Umbilical cord (tissue), 2 donors: Measurements from ENCODE around the gene CPNE1. TPM values are rescaled to one million over a fixed set of nuclear protein-coding genes. Genes with fewer than 3 reads are reported as not detected.

Experiments
- DNase-seq: peaks from one replicate; pipeline ENCODE4 v3.0.0-alpha.2; 2015; ENCODE audit warnings: low spot score
- total RNA-seq: library from RNA; depleted of rRNA; stranded (reverse); fragments of >200 nt; gene quantifications from one replicate; pipeline ENCODE4 v1.2.3, GENCODE V29; 2014; ENCODE audit warnings: low replicate concordance; ENCODE audit not compliant: insufficient read depth

Gene CPNE1
- total RNA-seq, 1 donor from 2014 or later = 128 TPM

DNA sequence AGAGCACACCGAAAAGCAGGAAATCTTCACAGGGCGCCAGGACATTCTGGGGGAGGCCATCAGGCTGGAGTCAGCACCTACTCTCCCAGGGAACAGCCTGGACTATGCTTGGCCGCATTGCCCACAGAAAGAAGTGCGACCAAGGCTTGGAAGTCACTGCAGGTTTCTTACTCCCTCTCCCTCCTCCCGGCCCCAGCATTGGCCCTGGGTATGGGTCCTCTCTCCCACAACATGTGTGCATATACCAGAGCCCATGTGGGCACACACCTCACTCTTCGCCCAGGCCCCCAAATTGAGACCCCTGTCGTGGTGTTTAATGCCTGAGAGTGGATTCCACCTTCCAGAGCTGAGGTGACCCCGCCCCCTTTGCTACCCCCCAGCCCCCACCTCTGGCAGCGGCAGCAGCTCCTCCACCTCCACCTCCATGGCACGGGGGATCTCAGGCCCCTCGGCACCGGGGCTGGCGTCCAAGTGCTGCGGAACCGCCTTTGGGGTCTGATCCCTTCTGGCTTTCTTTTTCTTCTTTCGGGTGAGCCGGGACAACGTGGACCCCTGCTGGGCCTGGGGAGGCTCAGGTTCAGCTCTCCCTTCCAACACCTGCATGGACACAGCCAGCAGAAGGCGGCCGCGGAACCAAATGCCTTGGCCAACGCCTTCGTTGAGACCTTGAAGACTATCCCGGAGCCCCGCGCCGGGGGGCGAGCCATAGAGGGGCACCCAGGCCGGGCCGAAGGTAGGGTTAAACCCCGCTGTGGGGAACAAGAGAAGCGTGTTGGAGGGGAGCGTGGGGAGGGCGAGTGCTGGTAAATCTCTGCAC is 64.3 kb downstream of the CPNE1 start:
- no peak for DNase-seq

DNA sequence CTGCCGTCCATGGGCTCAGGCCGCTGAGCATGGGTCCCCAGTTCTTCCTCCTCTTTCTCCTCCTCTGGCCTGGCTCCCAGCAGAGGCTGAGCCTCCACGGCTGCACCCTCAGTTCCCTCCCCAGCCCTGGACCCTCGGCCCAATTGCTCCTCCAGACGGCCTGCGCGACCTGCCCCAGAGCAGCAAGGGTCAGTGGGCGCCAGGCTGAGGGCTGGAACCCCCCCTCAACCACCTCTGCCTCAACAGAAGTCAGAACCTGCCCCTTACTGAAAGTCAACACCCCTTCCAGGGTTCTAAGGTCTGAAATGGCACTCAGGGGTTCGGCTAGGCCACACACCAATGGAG is 65.0 kb downstream of the CPNE1 start:
- DNase-seq = no peak

DNA sequence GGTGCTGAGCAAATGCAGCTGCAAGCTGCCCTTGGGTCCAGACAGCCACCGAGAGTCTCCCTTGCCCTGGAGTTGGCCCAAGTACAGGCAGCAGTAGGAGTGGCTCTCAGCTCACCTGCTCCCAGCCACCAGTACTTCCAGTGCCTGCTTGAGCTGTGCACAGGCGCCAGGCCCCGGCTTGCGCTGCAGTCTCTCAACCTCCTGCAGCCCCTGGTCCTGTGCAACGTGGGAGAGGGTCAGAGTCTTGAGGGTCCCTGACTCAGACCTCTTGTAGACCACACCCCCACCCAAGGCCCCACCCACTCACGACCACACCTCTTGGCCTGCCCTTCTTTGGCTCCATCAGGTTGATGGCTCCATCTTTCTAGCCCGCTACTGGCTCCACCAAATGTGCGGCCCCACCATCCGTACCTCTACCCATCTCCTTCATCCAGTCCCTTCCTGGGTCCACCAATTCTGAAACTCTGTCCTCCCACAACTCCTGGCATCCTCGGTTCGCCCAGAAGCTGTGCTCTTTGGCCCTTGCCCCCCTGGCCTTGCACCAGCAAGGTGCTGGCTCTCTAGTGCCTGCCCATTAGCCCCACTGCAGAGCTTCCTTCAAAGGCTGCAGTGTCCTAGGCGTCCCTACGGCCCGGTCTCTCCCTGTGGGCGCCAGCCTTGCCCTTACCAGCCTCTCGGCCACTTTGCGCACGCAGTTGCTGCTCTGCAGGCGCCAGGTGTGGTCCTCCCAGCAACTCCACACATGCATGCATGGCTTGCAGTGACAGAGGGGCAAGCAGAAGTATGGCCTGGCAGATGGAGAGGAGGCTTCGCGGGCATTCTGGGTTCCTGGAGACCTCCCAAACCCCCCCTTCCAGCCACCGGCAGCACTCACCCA is 65.6 kb downstream of the CPNE1 start:
- no peak for DNase-seq

DNA sequence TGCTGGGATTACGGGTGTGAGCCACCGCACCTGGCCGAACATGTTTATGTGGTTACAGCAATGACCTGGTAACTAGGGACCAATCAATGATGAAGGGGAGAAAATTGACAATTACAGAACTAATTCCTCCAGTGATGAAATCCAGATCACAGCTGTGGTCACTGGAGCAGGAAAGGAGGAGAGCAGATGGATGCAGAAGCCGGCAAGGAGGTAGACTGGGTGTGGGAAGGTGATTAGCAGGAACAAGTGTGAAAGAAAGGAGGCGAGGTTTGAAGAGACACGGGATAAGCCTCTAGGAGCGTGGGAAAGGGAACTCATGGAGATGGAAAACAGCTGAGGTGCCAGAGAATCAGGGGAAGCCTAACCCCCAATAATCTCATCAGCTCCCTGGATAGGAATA is 66.2 kb downstream of the CPNE1 start:
- no peak for DNase-seq

DNA sequence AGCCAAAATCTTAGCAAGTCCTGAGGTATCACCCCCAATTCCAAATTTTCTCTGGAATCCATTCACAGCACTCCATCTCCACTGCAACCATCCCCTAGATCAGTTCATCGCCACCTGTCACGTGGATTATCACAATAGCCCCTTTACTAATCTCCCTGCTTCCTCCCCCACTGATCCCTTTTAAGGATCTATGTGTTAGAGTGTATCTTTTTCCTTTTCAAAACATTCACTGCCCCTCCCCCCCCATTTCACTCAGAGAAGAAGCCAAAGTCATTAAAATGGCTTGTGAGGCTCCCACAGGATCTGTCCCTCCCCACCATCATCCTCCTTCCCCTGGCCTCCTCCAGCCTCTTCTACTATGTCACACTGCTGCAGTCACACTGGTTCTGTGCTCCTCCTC is 67.5 kb downstream of the CPNE1 start:
- no peak for DNase-seq

DNA sequence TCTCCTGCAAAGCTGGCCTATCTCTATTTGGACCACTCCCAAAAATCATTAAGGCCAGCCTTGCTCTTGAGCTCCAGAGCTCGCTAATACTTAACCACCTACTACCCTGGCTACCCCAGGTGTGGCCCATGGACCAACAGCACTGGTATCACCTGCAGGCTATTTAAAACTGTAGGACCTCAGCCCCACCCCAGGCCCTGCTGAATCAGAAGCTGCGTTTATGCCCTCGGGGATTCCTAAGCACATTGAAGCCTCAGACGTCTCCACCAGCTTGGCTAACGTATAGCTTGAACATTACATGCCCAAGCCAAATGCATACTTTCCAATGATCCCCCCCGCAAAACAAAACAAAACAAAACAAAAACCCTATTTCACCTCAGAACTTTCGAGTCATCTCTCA is 68.8 kb downstream of the CPNE1 start:
- no peak for DNase-seq

DNA sequence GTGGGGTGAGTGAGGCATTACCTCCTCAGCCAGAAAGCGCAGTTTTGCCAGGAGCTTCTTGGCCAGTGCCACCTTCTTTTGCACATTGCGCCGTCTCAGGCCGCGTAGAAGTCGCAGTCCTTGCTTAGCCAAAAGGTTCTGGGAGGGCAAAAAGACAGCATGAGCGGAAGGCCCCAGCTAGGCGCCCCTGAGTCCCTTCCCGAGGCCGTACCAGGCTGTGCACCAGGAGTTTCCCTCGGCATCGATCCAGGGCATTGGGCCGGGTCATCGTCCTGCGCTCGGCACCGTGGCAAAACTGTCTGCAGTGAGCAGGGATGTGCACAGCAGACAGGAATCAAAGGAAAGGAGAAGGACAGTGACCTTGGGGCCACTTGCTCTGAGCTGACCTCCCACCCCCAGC is 69.2 kb downstream of the CPNE1 start:
- no peak for DNase-seq

DNA sequence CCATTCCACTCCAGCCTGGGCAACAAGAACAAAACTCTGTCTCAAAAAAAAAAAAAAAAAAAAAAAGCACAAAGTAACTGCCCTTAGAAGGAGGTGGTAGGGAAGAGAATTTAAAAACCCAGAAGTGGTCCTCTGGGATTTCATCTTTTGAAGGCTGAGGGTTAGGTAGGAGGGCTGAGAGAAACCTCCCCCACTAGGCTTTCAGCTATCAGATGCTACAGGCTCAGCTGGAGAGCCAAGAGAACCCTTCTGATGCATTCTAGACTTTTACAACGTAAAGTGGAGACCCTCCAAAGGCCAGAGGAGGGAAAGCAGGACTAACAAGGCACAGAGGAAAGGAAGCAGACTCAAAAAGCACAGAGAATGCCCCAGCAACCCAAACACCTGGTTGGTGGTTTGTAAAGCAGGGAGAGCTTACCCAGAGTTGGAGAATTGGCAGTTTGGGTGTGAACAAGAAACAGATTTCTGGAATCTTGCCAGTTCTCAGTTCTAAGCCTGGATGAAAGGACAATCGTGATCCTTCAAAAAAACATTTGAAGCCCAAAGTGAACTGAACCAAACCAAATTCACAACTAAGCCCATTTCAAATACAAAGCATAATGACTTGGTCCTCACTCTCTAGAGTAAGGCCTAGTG is 72.2 kb downstream of the CPNE1 start:
- no peak for DNase-seq

DNA sequence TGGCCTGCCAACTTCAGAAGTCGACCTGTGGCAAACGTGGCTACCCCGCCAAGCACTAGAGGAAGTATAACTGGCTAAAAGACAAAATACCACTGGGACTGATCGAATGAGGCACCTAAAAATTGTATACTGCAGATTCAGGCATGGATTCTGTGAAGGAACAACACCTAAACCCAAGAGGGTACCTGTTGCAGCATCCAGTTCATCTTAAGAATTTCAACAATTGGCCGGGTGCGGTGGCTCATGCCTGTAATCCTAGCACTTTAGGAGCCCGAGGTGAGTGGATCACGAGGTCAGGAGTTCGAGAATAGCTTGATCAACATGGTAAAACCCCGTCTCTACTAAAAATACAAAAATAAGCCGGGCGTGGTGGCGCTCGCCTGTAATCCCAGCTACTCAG is 76.3 kb downstream of the CPNE1 start:
- no peak for DNase-seq

DNA sequence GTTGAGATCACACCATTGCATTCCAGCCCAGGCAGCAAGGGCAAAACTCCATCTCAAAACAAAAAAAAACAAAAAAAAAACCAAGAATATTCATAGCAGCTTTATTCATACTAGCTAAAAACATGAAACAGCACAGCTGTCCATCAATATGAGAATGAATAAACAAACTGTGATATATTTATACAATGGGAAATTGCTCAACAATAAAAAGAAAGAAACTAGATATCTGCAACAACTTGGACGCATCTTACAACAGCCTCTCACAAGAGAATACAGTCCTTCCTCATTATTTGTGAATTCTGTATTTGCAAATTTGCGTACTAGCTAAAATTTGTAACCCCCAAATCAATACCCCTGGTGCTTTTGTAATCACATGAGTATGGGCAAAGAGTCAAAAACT is 77.3 kb downstream of the CPNE1 start:
- no peak for DNase-seq

DNA sequence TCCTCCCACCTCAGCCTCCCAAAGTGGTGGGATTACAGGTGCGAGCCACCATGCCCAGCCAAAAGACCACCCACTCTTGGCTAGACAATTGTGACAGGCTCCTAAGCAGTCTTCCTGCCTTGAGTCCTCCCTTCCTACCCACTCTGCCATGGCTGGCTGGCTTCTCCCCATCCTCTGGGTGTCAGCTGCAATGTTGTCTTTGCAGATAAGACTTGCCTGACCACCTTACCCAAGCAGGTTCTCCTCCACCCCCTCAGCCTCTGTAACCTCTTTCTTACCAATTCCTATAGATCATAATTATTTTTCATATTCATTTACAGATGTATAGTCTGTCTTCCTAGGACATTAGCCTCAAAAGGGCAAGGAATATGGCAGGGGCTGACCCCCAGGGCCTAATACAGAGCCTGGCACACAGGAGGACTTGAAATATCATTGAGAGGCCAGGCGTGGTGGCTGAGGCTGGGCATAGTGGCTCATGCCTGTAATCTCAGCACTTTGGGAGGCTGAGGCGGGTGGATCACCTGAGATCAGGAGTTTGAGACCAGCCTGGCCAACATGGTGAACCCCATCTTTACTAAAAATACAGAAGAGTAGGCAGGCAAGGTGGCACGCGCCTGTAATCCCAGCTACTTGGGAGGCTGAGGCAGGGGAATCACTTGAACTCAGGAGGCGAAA is 77.8 kb downstream of the CPNE1 start:
- DNase-seq = no peak

DNA sequence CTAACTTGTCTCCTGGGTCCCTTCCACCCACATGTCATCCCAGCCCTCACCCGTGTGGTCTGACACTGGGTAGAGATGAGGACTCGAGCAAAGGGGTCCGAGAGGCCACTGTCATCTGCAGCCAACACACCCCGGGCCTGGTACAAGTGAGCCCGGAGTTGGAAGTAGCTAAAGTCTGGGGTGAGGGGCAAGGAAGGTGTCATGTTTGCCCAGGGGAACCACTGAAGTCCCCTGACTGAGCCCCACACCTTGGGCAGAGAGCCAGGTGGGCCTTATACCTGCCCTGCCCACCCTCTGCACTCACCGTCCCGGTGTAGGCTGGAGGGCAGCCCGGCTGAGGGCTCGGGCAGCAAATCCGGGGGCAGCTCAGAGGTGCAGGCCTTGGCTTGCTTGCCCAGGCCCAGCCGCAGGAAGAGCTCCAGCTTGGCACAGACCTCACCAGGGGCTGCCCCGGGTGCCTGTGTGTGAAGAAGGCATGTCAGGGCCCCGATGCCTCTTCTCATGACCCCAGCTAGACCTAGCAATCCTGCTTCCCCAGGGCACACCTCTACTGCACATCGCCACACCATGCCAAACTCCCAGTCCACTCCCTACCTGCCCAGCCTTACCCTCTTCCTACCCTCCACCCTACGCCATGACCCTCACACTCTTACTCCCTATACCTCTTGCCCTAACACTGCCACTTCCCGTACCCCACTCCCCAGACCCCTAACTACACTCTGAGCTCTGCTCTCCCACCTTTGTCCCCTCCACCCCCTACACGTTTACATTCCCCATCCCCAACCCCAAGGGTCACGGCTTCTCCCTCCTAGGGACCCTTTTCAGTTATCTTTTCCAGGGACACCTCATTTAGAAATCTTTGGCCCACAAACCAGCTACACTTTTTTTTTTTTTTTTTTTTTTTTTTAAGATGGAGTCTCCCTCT is 80.8 kb downstream of the CPNE1 start:
- DNase-seq = no peak

DNA sequence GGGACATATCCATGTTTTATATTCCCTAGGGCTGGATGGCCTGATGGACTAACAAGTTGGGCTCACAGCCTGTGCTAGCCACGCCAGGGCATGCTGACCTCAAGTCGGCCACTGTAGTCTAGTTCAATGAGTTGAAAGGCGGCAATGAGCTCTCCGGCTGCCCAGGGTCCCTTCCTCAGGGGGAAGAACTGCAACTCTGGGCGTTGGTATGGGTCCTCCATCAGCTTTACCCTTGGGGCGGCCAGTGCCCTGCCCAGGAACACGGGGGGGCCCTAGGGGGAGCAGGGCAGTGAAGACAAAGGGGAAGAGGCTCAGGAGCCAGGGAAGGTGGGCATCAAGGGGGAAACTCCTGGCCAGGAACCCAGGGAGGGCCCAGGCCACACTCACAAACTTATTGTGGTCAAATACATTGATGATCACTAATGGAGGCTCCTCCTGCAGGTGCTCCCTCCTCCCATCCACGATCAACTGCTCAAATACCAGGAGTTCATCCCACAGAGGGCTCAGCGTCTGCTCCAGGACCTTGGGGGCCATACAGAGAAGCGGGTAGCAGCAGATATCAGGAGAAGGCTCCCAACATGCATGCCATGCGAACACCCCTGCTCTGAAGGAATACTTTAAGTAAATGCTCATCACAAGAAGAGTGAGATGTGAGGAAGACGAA is 81.8 kb downstream of the CPNE1 start:
- DNase-seq = no peak

DNA sequence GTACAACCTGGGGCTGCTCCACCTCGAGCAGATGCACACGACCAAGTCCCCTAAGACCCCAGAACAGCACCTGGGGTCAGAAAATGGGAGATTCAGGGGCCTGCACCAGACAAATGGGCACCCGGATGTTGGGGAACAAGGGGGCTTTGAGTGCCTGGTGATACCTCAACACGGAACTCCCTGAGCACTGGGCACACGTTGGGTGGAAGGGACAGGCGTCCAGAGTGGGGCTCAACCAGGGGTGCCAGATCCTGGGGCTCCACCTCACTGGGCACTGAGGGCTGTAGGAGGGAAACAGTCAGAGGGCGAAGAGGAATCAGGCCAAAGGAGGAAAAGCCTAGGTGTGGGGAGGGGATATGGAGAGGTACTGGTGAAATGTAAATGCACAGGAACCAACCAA is 82.6 kb downstream of the CPNE1 start:
- DNase-seq = no peak

DNA sequence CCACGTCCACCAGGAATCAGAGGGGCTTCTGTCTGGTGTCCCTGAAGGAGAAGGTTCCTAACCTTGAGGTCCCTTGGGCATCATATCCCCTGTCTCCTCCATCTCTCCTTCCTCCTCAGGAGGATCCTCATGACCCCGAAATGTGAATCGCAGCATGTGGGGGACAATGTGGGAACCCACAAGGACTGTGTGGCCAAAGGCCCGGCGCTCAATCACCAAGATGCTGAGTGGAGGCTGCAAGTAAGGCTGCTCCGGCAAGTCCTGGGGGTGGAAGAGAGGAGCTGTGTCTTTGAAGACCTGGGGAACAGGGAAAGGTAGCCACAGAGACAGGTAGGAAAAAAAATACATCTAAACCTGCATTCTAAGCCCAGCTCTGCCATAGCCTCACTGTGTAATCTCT is 85.5 kb downstream of the CPNE1 start:
- DNase-seq = no peak

DNA sequence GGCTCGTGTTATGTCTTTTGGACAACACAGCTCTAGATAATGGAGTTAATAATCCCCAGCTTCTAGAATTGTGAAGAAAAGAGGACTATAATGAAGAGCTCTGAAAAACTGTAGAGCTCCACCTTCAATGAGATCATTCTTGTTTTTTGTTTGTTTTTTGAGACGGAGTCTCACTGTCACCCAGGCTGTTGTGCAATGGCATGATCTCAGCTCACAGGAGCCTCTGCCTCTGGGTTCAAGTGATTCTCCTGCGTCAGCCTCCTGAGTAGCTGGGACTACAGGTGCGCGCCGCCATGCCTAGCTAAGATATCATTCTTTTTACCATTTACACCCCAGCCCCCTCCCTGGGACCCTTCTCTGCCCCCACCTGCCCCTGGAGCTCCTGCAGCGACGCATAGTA is 86.2 kb downstream of the CPNE1 start:
- no peak for DNase-seq

DNA sequence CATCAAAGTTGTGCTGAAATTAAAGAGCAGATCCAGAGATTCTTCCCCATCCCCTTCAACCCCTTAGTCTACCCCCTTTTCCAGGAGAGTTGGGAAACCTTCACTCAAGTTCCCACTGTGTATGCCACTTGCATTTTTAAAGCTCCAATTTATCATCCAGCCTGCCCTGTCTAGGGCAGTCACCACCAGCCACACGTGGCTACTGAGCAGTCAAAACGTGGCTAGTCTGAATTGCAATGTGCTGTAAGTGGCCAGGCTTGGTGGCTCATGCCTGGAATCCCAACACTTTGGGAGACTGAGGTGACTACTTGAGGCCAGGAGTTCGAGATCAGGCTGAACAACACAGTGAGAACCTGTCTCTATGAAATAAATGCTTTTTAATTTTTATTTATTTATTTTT is 87.9 kb downstream of the CPNE1 start:
- DNase-seq = no peak
